HG03060 (cell line): ENCODE data around the gene GPC6.

Experiments used
- ATAC-seq: cut with Tn5 transposase; IDR thresholded peaks from one replicate; pipeline ENCODE4 v1.9.1; 2021; ENCODE audit warnings: low read depth, moderate number of reproducible peaks; ENCODE audit not compliant: unreplicated experiment

The GPC6 gene

GRCh38 chr13:93755341-93755740, 528.7 kb downstream of the GPC6 start:
- ATAC-seq, result no peak

DNA sequence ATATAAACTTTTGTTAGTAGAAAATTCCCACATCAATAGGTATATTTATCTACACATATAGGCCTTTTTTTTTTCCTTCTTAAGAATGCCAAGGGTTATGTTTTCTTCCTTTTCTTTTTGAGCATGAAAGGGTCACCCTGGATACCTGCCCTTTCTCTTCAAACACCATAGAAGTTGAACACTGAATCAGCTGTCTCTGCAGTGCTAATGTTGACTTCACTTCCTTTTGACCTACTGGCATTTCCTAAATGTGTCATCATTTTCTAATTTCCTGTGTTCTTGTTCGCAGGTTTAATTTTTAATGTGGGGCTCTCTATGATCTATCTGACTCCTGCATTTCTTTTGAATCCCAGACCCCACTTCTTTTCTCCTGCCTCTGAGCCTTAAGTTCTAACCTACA, 532.0 kb downstream of the GPC6 start:
- no peak for ATAC-seq

- ATAC-seq, result no peak
These were observed 536.3 kb downstream of the GPC6 start for GRCh38 chr13:93762708-93763426.

DNA sequence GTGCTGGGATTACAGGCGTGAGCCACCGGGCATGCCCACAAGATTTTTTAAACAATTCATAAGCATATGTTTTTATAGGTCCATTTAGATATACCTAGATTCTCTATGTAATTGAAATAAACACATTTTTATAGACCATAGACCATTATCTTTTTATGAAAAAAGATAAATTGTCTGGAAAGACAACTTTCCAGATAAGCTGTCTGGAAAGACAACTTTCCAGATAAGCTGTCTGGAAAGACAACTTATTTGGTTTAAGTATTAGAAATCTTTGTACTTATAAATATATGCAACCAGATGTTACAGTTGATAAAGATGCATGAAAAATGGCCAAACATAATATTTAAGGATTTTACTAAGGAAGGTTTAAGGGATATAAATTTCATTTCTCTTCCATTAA, 538.5 kb downstream of the GPC6 start:
- ATAC-seq, result no peak

DNA sequence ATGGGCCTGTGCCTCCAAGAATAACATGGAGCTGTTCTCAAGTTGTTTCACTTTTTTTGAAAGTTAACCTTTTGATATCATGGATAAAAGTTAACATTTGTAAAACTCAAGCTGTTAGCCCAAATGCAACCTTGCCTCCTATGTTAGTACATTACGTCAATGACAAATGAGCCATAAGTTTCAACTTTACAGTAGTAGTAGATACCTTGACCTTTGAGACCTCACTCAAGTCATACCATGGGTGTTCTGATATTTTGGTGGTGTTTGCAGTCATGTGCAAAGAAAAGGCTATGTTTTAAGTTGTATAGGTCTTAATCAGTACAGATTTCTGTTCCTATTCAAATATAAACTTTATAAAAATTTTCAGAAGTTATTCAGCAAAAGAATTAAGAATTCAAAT, 539.2 kb downstream of the GPC6 start:
- no peak for ATAC-seq

DNA sequence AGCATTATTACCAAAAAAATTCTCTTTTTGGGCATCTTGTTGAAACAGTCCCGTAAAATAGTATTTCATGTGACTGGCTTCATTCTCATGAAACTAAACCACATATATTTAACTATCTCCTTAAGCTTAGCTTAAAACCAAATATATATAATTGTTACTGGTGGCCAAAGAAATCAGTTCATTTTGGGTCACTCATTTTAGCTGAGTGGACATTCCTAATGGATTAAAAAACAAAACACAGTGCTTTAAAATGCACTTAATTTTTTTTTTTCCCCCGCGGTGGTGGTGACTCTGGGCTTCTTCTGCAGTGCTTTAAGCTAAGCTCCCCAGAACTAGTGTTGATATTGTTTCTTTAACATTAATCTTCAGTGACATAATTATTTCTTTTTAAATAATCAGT, 540.1 kb downstream of the GPC6 start:
- no peak for ATAC-seq

DNA sequence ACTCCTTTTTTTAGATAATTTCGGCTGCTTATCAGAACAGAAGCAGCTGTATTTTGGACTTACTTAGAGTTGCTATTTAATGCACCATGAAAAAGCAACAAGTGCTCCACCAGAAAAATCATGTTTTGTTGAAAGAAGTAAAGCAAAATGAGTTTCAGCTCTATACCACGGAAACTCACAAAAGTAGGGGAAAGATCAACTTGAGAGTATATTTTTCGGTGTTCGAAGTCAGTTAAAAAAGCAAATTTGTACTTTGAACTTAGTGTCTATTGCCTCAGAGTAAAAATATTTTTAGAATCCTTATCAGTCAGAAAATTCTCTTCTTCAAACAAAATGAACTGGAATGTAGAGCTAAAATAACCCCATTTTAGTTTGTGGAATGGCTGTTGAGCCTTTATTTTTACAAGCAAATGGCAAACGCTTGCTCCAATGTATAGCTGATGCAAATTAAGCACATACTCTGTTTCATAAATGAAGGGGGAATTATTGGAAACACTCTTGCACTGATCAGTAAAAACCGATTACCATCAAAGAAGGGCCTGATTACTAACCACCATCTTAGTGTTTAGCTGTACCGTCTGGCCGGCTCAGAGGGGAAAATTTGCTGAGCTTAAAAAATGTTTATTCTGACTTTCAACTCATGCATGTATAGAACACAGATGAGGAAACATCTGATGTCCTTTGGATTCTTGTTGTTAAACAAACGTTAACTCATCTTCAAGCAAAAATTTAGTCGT, 540.7 kb downstream of the GPC6 start:
- ATAC-seq, result no peak

GRCh38 chr13:93767917-93768409, 541.4 kb downstream of the GPC6 start:
- ATAC-seq, result no peak

DNA sequence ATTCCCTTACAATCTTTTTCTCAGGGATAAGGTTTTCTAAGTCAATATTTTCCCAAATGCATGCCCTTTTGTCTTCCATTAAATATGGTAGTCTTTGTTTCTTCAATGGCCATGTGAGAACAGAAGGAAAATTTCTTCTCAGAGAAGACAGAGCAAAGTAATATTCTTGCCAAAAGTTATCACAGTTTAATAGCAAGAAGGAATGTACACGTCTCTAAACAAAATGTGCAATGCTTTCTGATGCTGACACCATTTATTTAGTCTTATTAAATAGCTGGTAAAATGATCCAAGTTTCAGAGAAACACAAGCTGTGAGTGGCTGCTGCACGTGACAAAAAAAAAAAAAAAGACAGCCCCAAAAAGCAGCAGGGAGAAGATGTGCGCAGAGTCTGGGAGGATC, 542.5 kb downstream of the GPC6 start:
- ATAC-seq, result no peak

DNA sequence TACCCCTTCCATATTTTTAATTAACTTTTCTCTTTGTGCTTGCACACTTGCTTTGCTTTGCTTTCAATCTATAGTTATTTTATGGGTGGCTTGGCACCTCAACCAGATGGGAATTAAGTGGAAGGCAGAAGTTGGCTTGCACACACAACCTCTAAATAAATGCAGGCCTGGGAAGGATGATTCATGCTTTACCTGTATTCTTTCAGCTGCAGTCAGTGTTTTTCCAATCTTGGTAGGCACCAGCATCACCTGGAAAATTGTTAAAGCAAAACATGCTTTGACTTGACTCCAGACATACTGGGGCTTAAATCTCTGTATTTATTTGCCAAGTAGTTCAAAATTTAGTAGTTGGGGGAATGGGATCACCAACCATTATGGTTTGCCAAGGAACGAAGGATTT, 543.0 kb downstream of the GPC6 start:
- ATAC-seq, result no peak

DNA sequence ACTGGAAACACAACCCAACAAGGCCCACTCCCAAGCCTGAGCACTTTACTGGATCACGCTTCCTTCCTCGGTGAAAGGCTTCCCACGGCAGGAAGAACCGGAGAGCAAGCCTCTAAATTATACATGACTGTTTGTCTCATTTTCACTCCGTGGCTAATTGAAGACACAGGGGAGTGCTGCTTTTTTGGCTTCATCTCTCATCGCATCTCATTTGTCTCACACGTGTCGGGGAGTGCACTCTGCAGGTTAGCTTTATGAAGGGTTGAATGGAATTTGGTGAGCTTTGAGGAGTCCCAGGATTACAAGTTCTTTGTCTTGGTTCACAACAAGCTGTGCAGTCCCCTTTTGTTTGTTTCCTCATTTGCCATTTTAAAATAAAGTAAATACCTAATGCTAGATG, 544.6 kb downstream of the GPC6 start:
- no peak for ATAC-seq

GRCh38 chr13:93771782-93772181, 545.2 kb downstream of the GPC6 start:
- ATAC-seq, result no peak

GRCh38 chr13:93774506-93774905, 547.9 kb downstream of the GPC6 start:
- no peak for ATAC-seq

DNA sequence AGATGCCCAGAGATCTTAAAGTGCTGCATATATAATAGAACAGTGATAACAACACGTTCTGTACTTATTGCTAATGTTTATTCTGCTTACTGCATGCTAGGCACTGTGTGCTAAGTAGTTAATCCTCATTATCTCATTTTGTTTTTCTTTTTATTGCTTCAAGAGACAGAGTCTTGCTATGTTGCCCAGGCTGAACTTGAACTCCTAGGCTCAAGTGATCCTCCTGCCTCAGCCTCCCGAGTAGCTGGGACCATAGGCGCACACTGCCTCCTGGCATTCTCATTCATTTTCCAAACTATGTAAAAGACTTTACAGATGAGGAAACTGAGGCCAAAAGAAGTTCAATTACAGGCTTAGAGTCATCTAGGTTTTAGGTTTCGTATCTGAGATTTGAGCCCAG, 548.4 kb downstream of the GPC6 start:
- ATAC-seq, result no peak

DNA sequence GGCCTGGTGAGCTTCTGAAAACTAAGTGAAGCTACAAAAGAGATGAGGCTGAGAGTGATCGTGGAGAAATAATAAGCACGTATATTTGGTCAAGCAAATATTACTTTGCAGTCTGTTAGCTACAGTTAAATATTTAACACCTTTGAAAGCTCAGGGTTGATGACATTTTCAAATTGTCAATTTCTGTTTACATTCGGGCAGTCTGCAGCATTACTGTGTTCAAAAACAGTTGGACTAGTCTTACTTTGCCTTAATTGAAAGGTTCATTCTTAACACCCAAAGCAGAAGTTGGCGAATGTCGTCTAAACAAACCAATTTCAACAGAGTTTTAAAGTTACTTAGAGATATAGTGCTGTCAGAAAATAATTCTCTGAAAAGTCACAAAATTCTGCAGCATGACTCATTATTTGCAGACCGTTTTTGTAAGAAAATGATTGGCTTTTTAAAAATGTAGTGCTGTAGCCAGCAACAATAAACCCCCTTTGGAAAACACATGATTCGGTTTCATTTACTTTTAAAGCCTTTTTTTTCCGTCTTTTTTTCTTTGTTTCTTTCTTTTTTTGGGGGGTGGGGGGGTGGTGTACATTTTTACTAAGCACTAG, 549.0 kb downstream of the GPC6 start:
- ATAC-seq, result no peak

DNA sequence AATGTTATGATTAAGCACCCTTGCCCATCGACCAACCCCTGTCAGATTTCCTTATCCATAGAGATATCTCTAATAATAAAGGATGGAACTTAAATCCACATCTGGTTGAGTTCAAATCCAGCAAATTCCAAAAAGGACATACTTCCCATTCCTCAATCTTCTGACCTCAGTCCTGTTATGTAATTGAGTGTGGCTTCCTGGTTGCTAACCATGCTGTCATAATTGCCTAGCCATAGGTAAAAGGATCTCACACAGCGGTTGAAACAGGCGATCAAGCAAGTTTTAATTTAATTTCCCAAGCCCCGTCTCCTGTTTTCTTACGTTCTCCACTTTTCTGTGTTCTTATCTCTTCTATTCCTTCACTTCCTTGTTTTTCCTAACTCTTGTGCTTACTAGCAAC, 550.3 kb downstream of the GPC6 start:
- no peak for ATAC-seq

- ATAC-seq, result no peak
These were observed 550.9 kb downstream of the GPC6 start for GRCh38 chr13:93777504-93777903.

DNA sequence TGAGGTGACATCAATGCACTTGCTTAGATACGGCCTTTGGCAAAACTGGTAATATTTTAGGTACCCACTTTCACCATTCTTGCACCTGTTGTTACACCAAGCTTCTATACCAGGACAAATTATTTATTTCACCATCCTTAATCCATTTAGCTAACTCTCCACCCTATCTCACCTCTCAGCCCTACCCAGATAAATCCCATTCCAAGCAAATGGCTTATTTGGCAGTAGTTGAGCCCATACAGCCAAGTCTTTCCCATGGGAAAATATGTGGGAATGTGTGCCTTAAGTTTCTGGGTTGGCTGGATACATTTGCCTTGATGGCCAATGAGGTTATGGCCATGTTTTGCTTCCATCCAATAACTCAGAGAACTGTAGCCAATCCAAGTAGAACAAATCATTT, 551.9 kb downstream of the GPC6 start:
- ATAC-seq, result no peak

- ATAC-seq, result no peak
These were observed 557.6 kb downstream of the GPC6 start for GRCh38 chr13:93784191-93784590.

DNA sequence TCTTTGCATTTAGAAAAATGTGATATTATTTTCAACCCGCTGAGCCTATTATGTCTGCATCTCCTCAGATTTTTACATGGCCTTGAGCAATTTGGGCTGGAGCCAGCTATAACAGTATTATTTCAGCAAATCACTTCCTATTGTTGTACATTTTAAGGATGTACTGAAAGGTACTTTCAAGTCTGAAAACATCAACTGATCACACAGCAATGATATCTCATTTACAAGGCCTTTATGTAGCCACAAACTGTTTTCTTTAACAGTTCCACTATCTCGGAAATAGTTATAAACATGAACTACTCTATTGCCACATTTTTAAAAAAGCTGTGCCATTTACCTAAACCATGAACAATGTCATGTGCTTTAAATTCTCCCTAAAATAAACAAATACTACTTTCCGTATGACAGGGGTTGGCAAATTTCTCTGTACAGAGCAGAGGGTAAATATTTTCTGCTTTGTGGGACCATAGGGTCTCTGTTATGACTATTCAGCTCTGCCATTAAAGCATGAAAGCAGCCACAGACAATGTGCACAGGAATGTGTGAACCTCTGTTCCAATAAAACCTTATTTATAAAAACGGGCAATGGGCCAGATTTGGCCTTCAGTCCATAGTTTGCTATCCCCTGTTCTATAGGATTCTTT, 560.4 kb downstream of the GPC6 start:
- ATAC-seq, result no peak

- no peak for ATAC-seq
These were observed 561.8 kb downstream of the GPC6 start for GRCh38 chr13:93788456-93788855.
